Middle frontal gyrus (tissue), 1 donor: ENCODE data around the gene BBX.
"Not testable (repeated sequence)": the region's sequence is repeated elsewhere in the genome, so short reads cannot be mapped to it uniquely, and the experiment has no call there.

Source experiments
- DNase-seq: peaks from one replicate; pipeline ENCODE4 v3.0.0-alpha.2; 2015; ENCODE audit warnings: low spot score; ENCODE audit errors: extremely low spot score

BBX gene

GRCh38 chr3:107796791-107797190 is 274.0 kb downstream of the BBX start:
- no peak for DNase-seq

- no peak for DNase-seq
These were observed 274.8 kb downstream of the BBX start for GRCh38 chr3:107797586-107797985.

- no peak for DNase-seq
These were observed 275.6 kb downstream of the BBX start for GRCh38 chr3:107798381-107798780.

GRCh38 chr3:107800710-107801109 is 277.9 kb downstream of the BBX start:
- no peak for DNase-seq

- no peak for DNase-seq
These were observed 280.4 kb downstream of the BBX start for GRCh38 chr3:107803170-107803569.

GRCh38 chr3:107806021-107806420 is 283.3 kb downstream of the BBX start:
- DNase-seq, result no peak

- no peak for DNase-seq
These were observed 283.8 kb downstream of the BBX start for GRCh38 chr3:107806536-107806935.

GRCh38 chr3:107810171-107811071 is 287.7 kb downstream of the BBX start:
- DNase-seq, result no peak

- no peak for DNase-seq
These were observed 290.3 kb downstream of the BBX start for GRCh38 chr3:107813026-107813425.

- no peak for DNase-seq
These were observed 293.3 kb downstream of the BBX start for GRCh38 chr3:107816107-107816506.

GRCh38 chr3:107817076-107817475 is 294.3 kb downstream of the BBX start:
- no peak for DNase-seq

GRCh38 chr3:107818025-107818424 is 295.3 kb downstream of the BBX start:
- DNase-seq, result no peak

GRCh38 chr3:107819656-107820055 is 296.9 kb downstream of the BBX start:
- no peak for DNase-seq

GRCh38 chr3:107822308-107822707 is 299.5 kb downstream of the BBX start:
- no peak for DNase-seq

GRCh38 chr3:107824822-107825371 is 302.1 kb downstream of the BBX start:
- no peak for DNase-seq

- no peak for DNase-seq
These were observed 302.8 kb downstream of the BBX start for GRCh38 chr3:107825556-107825955.

- DNase-seq, result no peak
These were observed 304.0 kb downstream of the BBX start for GRCh38 chr3:107826727-107827126.

- no peak for DNase-seq
These were observed 306.4 kb downstream of the BBX start for GRCh38 chr3:107829185-107829584.

GRCh38 chr3:107831590-107831989 is 308.8 kb downstream of the BBX start:
- DNase-seq, result no peak

- no peak for DNase-seq
These were observed 310.3 kb downstream of the BBX start for GRCh38 chr3:107833043-107833442.

- DNase-seq, result no peak
These were observed 311.1 kb downstream of the BBX start for GRCh38 chr3:107833722-107834416.

GRCh38 chr3:107835001-107835400 is 312.2 kb downstream of the BBX start:
- not testable (repeated sequence) for DNase-seq
